Measurements from ENCODE around the gene HOXB1.
A peak's percentile ranks its signal among the peaks of the same experiment; 100 is the strongest.

HOXB1 gene

DNA sequence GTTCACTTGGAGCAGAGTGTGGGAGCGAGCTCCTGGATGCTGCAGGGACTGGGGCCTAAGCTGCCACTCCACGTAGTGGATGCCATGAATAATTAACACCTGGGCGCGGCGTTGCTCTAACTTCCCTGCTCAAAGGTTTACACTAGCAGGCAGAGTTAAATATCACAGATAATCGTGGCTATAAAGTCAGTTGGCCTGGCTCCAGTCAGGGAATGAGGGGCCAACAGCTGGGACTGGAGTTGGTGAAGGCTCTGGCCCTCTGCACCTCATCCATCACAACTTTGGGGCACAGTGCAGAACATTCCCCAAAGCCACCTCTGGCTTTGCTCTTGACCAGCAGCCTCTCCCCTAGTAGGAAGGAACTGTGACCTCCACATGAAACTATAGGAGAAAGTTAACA is 36.4 kb upstream of the HOXB1 start:
- no peak for DNase-seq

DNA sequence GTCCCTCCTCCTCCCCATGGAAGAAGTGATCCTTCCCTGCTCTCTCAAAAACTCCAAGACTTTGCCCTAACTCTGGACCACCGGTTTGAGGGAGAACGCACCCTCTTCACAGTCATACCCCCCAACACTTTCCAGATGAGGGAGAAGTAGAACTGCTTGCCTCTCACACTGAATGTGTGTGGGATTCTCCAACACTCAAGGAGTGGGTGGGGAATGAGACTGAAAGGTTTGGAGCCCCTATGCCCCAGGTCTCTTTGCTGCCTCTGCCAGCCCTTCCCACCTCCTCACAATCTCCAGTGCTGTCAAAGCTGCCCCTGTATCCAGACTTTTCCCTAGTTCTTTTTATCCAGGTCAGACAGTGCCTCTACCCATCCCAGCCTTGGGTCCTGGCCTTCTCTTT is 35.9 kb upstream of the HOXB1 start:
- DNase-seq, result no peak

DNA sequence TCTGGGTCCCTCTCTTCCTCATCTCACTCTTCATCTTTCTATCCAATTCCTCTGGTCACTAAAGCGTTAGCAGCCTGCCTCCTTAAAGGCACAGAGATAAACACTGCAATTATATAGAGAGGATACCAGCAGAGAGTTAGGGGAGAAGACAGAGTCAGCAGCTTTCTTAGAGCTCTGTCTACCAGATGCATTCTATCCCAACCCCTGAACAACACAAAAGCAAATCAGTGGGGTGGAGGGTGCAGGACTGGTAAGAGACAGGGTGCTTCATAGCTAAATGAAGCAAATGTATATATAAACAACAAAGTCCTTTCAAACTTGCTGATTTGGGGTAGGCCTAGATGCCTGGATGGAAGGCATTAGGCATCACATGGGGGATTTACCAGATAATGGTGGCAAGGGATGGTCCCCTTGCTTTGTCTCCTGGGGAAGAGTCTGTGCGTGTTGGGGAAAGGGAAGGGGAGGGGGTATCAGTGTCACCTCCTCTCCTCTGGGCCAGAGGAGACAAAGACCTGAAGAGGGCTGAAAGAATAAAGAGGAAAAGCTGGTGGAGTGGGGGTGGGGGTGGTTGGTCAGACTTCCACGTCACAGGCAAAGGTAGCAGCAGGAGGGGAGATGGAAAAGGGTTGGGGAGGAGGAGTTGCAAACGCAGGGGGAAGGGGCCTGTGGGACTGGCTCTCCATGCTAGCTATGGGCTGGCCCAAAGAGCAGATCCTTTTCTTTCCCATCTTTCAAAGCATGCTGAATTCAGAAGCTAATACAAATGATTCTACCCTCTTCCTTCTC is 35.3 kb upstream of the HOXB1 start:
- DNase-seq, result no peak

DNA sequence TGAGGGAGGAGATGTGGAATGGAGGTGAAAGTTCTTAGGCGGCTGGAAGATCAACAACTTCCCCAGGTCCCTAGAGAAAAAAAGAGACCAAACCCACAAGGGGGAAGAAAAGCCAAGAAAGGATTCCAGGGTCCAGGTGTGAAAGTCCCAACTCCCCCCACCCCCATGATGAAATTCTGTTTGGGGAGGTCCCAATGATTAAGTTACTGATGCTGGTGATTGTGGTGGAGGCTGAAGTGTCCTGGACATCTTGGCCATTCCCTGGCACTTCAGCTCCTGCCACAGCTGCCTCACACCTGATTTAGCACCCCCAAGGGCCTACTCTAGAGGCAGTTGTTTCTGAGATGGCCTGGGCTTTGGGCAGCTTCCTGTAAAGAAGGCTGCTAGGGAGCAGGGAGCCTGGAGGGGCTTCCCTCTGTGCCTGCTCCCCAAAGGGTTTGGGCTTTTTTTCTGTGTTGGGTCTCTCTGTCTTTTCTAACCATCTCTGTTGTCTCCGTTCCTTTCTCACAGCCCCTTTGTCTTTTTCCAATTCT is 34.3 kb upstream of the HOXB1 start:
- no peak for DNase-seq

DNA sequence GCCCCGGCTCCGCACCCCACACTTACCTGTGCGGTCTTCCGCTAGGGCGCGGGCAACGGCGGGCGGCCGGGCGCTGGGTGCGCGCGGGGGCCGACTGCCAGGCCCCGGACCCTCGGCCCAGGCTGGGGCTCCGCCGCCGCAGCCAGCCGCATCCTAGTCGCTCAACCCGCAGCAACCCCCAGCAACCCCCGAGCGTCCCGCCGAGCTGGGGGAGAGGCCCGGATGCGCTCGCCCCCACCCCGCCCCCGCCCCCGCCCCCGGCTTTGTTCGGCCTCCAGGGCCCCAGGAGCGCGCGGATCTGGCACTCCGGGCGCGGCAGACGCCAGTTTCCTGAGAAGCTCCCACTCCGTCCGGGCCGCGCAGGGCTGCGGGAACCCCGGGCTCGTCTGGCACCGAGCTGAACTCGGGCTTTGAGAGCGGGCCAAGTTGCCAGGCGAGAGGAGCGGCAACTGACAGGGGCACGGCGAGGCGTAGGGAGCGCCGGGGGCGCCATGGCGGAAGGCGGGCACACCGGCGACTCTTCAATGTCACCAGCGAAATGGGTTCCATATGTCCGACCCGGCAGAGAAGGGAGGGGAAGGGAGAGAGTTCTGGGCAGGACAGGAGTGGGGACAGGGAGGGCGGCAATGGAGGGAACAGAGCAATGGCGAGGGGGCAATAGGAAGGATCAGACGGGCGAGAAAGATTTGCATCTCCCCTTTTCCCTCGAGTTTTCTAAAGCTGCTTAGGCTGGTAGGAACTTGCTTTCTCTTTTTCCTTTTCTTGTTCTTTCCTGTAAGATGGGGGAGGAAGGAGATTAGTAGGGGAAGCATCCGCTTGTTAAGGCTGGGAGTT is 33.6 kb upstream of the HOXB1 start:
- DNase-seq, result peak; percentile 58

DNA sequence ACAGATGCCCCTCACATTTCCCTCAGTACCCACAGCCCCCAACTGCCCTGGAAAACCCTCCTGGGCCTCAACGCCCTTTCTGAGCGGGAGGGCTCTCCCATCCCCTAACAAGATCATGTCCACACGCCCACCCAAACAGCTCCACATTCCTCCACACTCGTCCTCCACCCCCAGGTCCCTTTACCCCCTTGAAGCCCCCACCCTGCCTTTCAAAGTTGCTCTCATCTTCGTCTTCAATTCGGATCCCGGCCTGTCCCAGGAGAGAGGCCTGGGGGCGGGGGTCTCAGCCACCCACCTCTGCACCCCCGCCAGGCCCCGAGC is 33.0 kb upstream of the HOXB1 start:
- DNase-seq, result no peak

DNA sequence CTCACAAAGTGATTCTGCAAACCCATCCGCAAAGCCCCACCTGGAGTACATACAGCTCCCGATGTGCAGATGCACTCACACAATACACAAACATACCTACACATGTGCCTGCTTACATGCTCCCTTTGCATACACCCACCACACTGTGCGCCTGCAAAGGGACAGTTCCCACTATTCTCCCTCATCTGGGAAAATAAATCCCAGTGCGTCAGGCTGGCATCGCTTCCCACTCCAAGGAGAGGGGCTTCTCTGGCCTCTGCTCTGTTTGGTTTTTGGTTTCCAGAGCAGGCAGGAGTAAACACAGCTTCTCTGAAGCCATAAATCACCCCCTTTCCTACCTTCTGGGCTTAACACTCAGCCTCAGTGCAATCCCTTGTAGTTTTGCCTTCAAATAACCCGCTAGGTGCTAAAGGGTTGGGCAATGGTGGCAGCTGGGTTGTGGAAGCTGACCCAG is 32.6 kb upstream of the HOXB1 start:
- DNase-seq, result no peak

DNA sequence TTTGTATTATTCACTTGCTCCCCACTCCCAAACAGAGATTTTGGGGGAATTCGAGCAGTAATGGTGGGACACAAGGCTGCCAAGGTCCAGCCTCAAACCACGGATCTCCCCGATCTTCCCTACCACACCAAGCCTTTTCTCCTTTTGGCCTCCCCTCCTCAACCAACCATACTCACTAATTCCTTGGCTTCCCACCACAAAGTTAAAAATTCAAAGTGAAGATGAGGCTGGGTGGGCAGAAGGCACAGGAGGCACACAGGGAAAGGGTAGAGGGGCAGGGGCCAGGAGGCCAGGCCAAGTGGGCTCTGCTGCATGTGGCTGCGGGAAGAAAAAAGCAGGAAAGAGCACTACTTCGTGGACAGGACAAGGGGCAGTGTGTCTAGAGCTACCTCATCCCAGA is 32.1 kb upstream of the HOXB1 start:
- no peak for DNase-seq

DNA sequence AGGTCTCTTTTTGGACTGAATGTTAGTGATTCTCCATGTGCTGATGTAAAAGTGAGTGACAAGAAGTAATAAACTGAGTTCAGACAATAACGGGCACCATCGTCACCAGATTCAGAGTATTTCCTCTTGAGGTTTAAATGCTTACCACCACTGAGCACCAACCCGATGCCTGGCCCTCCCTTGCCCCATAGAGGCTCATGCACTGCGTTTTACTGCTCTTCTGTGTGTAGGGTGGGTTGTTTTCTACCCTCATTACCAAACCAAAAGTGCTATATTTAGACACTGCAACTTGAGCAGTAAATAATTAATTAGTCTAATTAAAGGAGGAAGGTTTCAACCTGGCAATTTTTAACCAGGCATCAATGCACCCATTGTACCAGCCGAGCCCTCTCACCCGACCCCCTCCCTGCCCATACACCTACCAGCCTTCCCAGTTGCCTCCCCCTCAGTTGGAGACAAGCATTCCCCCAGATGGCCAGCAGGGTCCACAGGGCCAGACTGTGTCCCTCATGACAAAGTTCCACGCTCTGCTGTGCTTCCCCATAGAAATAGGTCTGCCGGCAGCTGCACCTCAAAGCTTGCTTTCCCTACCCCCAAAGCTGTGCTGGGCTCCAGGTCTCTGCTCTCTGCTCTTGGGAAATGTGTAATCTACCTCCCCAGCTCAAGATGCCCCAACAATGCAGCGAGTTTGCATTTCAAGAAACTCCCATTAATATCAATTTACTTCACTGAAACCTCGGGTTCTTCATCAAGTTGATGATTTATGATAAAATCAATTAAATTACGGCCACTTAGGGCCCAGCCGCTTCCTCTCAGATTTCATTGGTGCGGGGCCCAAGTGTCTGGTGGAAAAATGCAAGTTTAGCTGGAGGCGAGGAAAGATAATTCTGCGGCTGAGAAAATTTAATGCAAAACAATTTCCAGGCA is 31.3 kb upstream of the HOXB1 start:
- no peak for DNase-seq

DNA sequence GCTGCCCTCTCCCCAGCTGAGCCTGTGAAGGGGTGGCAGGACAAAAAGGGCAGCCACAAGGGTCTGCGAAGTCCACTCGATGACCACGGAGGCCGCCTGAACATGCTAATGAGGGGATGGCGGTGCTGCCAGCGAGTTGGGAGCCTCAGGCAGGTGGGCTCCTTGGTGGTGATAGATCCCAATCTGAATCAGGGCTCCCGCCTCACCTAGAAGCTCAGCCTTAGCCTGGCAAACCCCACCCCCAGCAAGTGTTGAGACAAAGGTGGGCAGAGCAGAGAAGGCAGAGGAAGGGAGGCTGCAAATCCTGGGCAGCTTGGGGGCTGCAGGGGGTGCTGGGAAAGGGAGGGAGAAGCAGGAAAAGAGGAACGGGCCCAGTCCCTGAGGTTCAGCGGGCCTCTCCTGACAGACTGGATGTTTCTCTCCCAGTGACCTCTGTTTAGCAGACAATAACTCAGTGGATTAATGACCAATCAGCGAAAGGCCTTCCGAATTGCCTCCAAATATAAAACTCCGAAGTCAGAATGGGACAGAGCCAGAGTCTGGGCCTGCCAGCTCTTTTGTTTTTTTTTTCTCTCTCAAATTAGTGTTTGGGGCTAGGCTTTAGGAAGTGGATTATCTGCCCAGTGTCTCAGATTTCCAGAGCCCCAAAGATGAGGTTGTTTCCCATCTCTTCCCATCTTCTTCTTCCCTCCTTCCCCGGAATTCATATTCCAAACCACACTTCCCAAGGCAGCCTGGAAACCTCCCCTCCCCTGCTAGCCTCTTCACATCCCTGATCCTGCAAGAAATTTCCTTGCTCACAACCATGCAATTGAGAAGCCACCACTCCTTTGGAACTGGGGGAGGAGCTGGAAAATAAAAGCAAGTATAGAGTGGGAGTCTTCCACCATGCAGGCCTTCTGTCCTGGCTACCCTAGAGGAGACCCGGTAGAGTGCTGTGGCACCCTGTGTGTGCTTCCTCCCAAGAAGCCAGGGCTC is 29.3 kb upstream of the HOXB1 start:
- no peak for DNase-seq

DNA sequence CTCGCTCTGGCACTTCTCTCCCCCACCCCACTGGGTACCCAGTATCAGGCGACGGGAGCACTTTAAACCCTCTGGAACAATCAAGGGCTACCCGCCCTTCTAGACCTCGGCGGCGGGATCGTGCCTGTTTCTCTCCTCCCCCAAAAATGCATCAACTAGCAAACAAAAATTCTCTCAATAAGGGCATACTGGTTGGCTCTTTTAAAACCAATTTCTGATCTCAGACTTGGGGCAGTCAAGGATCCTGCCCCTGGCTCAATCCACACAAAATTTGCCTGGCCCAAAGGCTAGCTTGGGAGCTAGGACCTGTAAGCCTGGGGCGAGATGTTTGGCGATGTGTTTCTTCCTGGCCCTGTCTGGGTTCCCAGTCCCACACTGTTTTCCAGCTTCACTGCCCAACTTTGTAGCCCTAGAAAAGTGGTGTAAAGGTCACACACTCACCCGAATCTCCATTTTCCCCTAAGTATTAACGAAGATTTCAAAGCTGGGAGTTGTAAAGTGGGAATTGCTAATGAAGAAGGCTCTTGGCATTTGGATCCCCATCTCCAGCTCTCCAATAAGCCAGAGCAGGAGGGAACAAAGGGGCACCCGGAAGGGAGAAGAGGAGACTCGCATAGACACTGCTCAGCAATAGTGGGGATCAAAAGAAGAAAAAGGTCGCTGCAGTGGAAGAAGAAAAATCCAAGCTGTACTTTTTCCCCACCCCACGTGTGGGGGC is 28.5 kb upstream of the HOXB1 start:
- no peak for DNase-seq

DNA sequence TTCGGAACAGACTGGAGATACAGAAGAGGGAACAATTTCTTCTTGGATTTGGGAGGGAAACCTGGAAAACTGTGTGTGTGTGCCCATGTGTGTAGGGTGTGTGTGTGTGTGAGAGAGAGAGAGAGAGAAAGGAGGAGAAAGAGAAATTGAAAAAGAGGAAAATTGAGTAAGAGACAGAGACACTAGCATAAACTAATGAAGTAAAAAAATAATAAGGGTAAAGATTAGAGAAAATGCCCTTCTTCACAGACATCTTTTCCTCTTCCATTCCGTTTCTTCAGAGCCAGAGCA is 28.0 kb upstream of the HOXB1 start:
- no peak for DNase-seq

DNA sequence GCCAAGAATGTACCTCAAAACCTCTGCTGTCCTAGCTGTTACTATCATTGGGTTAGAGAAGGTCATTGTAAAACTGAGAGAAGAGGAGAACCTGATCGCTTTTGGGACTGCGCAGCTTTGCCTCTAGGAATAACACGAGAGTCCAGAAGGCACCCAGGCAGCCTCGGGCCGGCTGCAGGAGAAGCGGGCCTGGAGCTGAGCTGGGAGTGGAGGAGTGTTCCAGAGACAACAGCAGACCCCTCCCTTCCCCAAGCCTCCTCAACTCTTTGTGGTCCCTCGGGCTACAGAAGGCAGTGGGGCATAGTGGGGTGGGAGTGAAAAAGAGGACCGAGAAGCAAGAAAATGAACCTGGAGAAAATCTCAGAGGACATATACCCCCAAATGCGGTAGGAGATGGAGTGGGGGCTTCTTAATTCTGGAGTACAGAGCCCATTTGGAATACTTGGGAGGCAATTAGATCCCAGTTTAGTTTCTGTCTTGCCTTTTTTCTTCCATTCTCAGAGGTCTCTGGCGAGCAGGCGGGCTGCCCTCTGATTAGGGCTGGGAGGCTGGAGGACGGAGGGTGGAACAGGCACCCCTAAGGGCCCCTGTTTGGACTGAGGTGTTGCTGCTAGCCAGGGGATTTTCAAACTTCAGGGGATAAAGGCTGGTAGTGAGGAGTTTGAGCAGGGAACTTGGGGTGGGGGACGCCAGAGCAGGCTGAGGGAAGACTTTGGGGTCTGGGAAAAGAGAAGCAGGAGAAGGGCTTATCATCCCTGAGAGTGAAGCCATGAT is 27.4 kb upstream of the HOXB1 start:
- DNase-seq, result no peak

DNA sequence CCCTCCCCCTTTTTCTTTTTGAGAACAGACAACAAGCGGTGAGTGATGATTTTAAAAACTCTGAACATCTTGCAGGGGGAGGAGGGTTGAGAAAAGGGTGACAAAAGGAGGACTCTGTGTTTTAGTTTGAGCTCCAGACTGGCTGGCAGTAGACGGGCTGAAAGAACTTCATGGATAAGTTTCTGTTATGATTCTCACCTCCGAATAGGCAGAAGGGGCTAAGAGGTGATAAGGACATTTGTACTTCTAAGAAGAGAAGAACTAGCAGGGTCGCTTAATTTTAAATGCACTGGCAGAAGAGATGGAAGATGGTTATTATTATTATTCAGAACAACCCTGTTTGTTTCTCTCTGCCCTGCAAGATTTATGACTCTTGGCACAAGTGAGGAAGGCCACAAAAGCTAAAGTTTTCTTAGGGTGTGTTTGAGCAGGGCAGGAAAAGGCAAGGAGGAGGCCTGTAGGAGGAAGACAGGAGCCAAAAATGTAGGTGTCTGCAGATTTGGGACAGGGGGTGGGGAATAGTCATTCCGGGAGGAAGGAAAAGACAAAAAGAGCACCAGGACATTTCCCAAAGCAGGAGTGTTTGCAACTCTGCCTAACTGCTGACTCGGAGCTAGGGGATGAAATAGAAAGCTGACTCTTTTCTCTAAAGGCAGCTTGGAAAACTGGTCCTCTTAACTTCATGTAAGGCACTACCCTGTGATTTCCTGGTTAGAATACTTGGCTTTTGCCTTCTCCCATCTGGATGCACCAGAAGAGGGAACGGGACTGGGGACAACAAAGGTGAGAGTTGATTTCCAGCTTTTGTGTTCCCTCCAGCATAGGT is 26.0 kb upstream of the HOXB1 start:
- DNase-seq, result no peak

DNA sequence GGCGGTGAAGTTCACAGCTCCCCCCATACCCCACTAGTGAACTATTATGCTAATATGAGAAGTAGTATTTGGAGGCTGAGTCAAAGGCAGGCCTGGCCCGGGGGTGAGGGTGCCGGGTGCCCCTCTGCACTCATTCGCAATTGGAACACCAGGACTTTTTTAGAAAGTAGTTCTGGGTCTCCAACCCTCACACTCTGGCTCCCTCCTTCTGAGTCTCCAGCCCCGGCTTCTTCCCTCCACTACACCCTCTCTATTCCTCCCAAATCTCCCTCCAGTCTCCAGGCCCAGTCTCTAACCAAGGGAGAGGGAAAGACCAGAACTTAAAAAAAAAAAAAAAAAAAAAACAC is 25.4 kb upstream of the HOXB1 start:
- no peak for DNase-seq

DNA sequence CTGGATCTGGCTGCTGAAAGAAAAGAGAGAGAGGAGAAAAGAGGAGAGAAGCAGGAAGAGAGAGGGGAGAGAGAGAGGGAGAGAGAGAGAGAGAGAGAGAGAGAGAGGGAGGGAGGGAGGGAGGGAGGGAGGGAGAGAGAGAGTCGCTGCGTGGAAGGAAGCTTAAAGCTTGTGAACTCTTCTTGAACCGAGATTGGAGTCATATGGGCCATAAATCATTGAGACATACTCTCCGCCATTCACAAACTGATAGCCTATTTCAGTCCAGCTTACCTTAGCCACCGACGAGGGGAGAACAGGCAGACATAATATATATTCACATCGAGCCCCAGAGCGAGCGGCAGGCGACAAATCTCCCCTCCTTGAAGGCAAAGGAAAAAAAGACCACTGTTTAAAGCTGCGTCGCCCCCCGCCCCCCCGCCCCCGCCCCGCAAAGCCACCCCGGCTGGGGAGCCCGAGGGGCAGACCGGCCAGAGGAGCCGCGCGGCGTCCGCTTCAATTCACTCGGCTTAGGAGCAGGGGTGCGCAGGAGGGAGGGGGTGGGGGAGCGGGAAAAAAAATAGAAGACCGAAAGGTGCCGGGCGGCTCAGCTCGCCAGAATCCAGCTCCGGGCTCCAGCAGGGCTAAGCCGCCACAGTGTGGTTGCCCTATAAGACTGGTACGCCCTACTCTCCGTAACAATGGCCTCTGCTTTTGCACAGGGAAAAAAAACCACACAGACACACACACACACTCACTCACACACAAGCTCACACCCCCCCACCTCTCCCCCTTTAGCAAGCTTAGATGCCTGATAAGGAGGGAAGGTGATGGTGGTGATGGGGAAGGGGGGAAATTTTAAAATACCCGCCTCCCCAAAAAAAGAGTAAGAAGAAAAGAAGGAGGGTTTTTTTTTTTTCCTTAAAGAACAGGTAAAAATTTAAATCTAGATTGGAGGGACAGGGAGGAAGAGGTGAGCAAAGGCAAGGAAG is 24.7 kb upstream of the HOXB1 start:
- no peak for DNase-seq

DNA sequence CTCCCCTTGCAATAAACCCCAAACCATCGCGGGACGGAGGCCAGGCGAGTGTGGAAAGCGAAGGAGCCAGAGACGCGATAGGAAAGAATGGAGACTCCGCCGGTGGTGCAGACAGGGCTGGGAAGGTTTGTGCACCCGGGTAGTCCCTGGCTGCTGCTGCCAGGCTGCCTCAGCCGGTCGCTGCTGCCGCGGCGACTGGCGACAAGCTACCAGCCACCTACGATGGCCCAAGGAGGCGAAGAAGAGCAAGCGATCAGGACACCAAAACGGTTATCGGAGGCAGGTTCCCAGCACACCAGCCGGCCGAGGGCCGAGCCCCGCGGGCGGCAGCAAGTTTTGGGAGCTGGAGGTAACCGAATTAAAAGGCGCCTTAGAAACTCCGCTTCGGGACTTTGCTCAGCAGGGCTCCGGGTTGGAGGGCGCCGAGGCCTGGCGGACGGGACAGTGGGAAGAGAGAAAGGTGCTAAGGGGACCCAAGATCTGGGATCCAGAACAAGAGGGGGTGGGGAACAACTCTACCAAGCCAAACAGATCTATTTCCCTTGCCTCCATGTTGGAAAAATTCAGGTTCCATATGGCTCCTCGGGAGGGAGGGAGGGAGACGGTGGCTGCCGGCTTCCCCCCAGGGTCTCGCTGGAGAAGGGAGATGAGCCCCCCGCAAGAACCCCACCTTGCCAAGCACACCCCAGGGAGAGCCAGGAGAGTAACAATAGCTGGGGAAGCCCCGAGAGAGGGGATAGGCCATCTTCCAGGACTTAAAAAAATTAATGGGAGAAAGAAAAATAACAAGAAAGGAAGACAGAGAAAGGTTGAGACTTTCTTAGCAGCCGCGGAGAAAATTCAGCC is 23.8 kb upstream of the HOXB1 start:
- no peak for DNase-seq

DNA sequence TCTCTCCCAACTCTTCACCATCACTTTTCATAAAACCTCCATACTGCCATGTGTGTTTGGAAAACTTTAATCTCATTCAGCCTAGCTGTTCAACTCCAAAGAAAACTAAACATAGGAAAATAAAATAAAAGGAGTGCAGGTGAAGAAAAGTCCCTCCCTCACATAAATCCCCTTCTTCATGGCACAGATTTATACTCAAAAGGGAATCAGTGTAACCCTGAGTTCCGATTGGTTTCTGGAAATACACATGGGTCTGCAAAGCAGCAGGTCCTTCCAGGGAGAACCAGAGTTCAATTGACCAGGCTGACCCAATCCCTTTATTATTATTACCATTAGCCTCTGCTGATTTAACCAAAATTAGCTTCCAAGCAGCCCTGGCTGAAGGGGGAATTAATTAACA is 23.0 kb upstream of the HOXB1 start:
- no peak for DNase-seq
